DOHH2 (cell line): ENCODE results near the gene OR2A7.
"Not testable (repeated sequence)": the region's sequence is repeated elsewhere in the genome, so short reads cannot be mapped to it uniquely, and the experiment has no call there.

Experiments
- H3F3A ChIP-seq: fragments of 200-600 bp; sonication (generic), shearing (Covaris generic); 2 replicates; pipeline ENCODE4 v1.6.0; 2016; ENCODE audit warnings: antibody characterized with exemption, mild to moderate bottlenecking; ENCODE audit not compliant: control insufficient read depth, insufficient read depth
- H3K27ac ChIP-seq: fragments of 200-600 bp; sonication (generic); 2 replicates; pipeline ENCODE4 v1.5.1; 2014; ENCODE audit warnings: low read depth, mild to moderate bottlenecking, low read length, moderate library complexity
- H3K27me3 ChIP-seq: fragments of 200-600 bp; sonication (generic); 2 replicates; pipeline ENCODE4 v1.6.1; 2014; ENCODE audit warnings: mild to moderate bottlenecking, low read length, mixed read lengths; ENCODE audit not compliant: control insufficient read depth
- H3K36me3 ChIP-seq: fragments of 200-600 bp; sonication (generic); 2 replicates; pipeline ENCODE4 v1.6.1; 2014; ENCODE audit warnings: mild to moderate bottlenecking, low read length, moderate library complexity, mixed read lengths; ENCODE audit not compliant: control insufficient read depth
- H3K4me1 ChIP-seq: fragments of 200-600 bp; sonication (generic); 2 replicates; pipeline ENCODE4 v1.6.1; 2014; ENCODE audit warnings: mild to moderate bottlenecking, low read length, mixed read lengths; ENCODE audit not compliant: control insufficient read depth
- H3K4me2 ChIP-seq: fragments of 200-600 bp; sonication (generic); 2 replicates; pipeline ENCODE4 v1.6.0; 2014; ENCODE audit warnings: mild to moderate bottlenecking, low read length, moderate library complexity
- H3K4me3 ChIP-seq: fragments of 200-600 bp; sonication (generic); 2 replicates; pipeline ENCODE4 v1.5.1; 2014; ENCODE audit warnings: mild to moderate bottlenecking, low read length, mixed read lengths
- H3K79me2 ChIP-seq: fragments of 200-600 bp; sonication (generic); 2 replicates; pipeline ENCODE4 v1.6.1; 2014; ENCODE audit warnings: mild to moderate bottlenecking, low read length, mixed read lengths; ENCODE audit not compliant: control insufficient read depth
- H3K9me2 ChIP-seq: fragments of 200-600 bp; sonication (generic); replicated peaks from 2 replicates; pipeline ENCODE4 v1.6.1; 2014; ENCODE audit warnings: mild to moderate bottlenecking, low read length, mixed read lengths; ENCODE audit not compliant: control insufficient read depth
- H3K9me3 ChIP-seq: fragments of 200-600 bp; sonication (generic); 2 replicates; pipeline ENCODE4 v1.6.1; 2014; ENCODE audit warnings: antibody characterized with exemption, low read length, mixed read lengths; ENCODE audit not compliant: control insufficient read depth, insufficient read depth
- H4K20me1 ChIP-seq: fragments of 200-600 bp; sonication (generic); 2 replicates; pipeline ENCODE4 v1.6.0; 2014; ENCODE audit warnings: low read depth, mild to moderate bottlenecking, antibody characterized with exemption, low read length, moderate library complexity; ENCODE audit not compliant: control insufficient read depth, insufficient read depth

Gene OR2A7

GRCh38 chr7:144246967-144247366 lies 17.6 kb downstream of the OR2A7 start:
- H3K27me3 ChIP-seq, H3K36me3 ChIP-seq, H3K9me3 ChIP-seq, H3F3A ChIP-seq, H3K27ac ChIP-seq, H3K4me1 ChIP-seq, H3K9me2 ChIP-seq, H4K20me1 ChIP-seq, H3K4me2 ChIP-seq, H3K79me2 ChIP-seq, H3K4me3 ChIP-seq: not testable (repeated sequence)

GRCh38 chr7:144245372-144245771 lies 19.2 kb downstream of the OR2A7 start:
- H3K4me3 ChIP-seq, H3K27ac ChIP-seq, H3F3A ChIP-seq, H3K9me3 ChIP-seq, H3K4me1 ChIP-seq, H3K79me2 ChIP-seq, H3K36me3 ChIP-seq, H3K9me2 ChIP-seq, H4K20me1 ChIP-seq, H3K4me2 ChIP-seq, H3K27me3 ChIP-seq: not testable (repeated sequence)

- not testable (repeated sequence) for H4K20me1 ChIP-seq, H3K4me2 ChIP-seq, H3K4me3 ChIP-seq, H3K27ac ChIP-seq, H3F3A ChIP-seq, H3K36me3 ChIP-seq, H3K4me1 ChIP-seq, H3K9me3 ChIP-seq, H3K9me2 ChIP-seq, H3K79me2 ChIP-seq, H3K27me3 ChIP-seq
These were observed 25.2 kb downstream of the OR2A7 start, which contains the start of gene OR2A42 for GRCh38 chr7:144239365-144239764. Gene OR2A42 (minus strand): TSS chr7:144239605. CDS start chr7:144232843, 6,762 bp downstream.

- not testable (repeated sequence) for H3K79me2 ChIP-seq, H4K20me1 ChIP-seq, H3K9me2 ChIP-seq, H3K36me3 ChIP-seq, H3F3A ChIP-seq, H3K27me3 ChIP-seq, H3K4me1 ChIP-seq, H3K9me3 ChIP-seq, H3K4me2 ChIP-seq, H3K4me3 ChIP-seq, H3K27ac ChIP-seq
These were observed 26.0 kb downstream of the OR2A7 start for GRCh38 chr7:144238530-144239082.

- not testable (repeated sequence) for H3K9me3 ChIP-seq, H3K79me2 ChIP-seq, H4K20me1 ChIP-seq, H3F3A ChIP-seq, H3K4me2 ChIP-seq, H3K4me3 ChIP-seq, H3K9me2 ChIP-seq, H3K27me3 ChIP-seq, H3K36me3 ChIP-seq, H3K27ac ChIP-seq, H3K4me1 ChIP-seq
These were observed 31.6 kb downstream of the OR2A7 start for GRCh38 chr7:144233039-144233438.

- not testable (repeated sequence) for H4K20me1 ChIP-seq, H3K9me2 ChIP-seq, H3K4me3 ChIP-seq, H3K27ac ChIP-seq, H3K9me3 ChIP-seq, H3K27me3 ChIP-seq, H3K79me2 ChIP-seq, H3F3A ChIP-seq, H3K4me2 ChIP-seq, H3K4me1 ChIP-seq, H3K36me3 ChIP-seq
These were observed 33.6 kb downstream of the OR2A7 start for GRCh38 chr7:144231027-144231426.

- not testable (repeated sequence) for H3F3A ChIP-seq, H3K4me2 ChIP-seq, H3K79me2 ChIP-seq, H3K4me3 ChIP-seq, H4K20me1 ChIP-seq, H3K27ac ChIP-seq, H3K27me3 ChIP-seq, H3K9me3 ChIP-seq, H3K36me3 ChIP-seq, H3K4me1 ChIP-seq, H3K9me2 ChIP-seq
These were observed 35.8 kb downstream of the OR2A7 start for GRCh38 chr7:144228810-144229209.

GRCh38 chr7:144226866-144227265 lies 37.7 kb downstream of the OR2A7 start:
- H3K4me3 ChIP-seq, H3K27me3 ChIP-seq, H3K9me2 ChIP-seq, H3K36me3 ChIP-seq, H3F3A ChIP-seq, H3K9me3 ChIP-seq, H3K79me2 ChIP-seq, H4K20me1 ChIP-seq, H3K27ac ChIP-seq, H3K4me2 ChIP-seq, H3K4me1 ChIP-seq: not testable (repeated sequence)
